Left ventricle myocardium inferior (tissue), 1 donor: Measurements from ENCODE around the gene MYH9. TPM values are rescaled to one million over a fixed set of nuclear protein-coding genes. Genes with fewer than 3 reads are reported as not detected.

Experiments used
- DNase-seq: peaks from one replicate; pipeline ENCODE4 v3.0.0-alpha.2; 2020
- H3K27ac ChIP-seq: fragments of 200-600 bp; replicated peaks from 2 replicates; pipeline ENCODE4 v1.8.0; 2021
- H3K27me3 ChIP-seq: fragments of 200-600 bp; 2 replicates; pipeline ENCODE4 v1.8.0; 2021; ENCODE audit warnings: low read depth
- H3K36me3 ChIP-seq: fragments of 200-600 bp; 2 replicates; pipeline ENCODE4 v1.8.0; 2021
- H3K4me1 ChIP-seq: fragments of 200-600 bp; 2 replicates; pipeline ENCODE4 v1.8.0; 2021
- H3K4me3 ChIP-seq: fragments of 200-600 bp; 2 replicates; pipeline ENCODE4 v1.8.0; 2021; ENCODE audit warnings: mild to moderate bottlenecking, moderate library complexity
- H3K9me3 ChIP-seq: fragments of 200-600 bp; replicated peaks from 2 replicates; pipeline ENCODE4 v1.8.0; 2021
- CTCF ChIP-seq: fragments of 200-600 bp; IDR thresholded peaks from 2 replicates; pipeline ENCODE4 v1.8.0; 2021; ENCODE audit warnings: antibody characterized with exemption, mild to moderate bottlenecking, borderline replicate concordance
- intact Hi-C: fragments of 100-400 bp; cut with micrococcal nuclease; formaldehyde crosslinking; loops from one replicate; pipeline ENCODE4 v1.11.0; 2022
- long read RNA-seq: library from polyadenylated mRNA; unstranded; transcript quantifications from one replicate; pipeline ENCODE4 v2.0.0, GENCODE V29; 2021
- total RNA-seq: library from RNA; stranded (reverse); fragmentation: NEBNext Ultra II Directional; extraction: Animal tissue kit (Norgen Biotek cat#: 25700); gene quantifications from one replicate; pipeline ENCODE4 v1.2.1, GENCODE V29; 2021
- donor health status: DM: no; HTN: yes; CAD: no; lungs with severe emphysema.

Gene MYH9
- 150 TPM for total RNA-seq
- long read RNA-seq, full-length matches to known transcripts = 33 of 184 reads
- long read RNA-seq, partial matches to known transcripts = 131 of 184 reads
- long read RNA-seq, other reads (novel, unspliced or antisense) = 20 of 184 reads

GRCh38 chr22:36387959-36388726, at the start of gene MYH9:
Gene MYH9, minus strand, starts transcription at chr22:36387967. Its CDS starts 38,731 bp downstream, at chr22:36349236.
- TF ChIP-seq CTCF = no peak
- peaks cover 66% of the 10 kb centered on the region for H3K4me1 ChIP-seq
- peak within 1 kb of the TSS; percentile 100 for H3K27ac ChIP-seq

GRCh38 chr22:36435516-36436415, 48.0 kb upstream of the MYH9 start:
- H3K27ac ChIP-seq = no peak overlapping the region
- peaks cover 11% of the 10 kb centered on the region for H3K4me1 ChIP-seq
- DNase-seq = no peak
- intact Hi-C loops = no loop called here
- no peak for TF ChIP-seq CTCF
- H3K9me3 ChIP-seq = no peaks in the 10 kb centered on the region
- H3K36me3 ChIP-seq = no peaks in the 10 kb centered on the region
- H3K27me3 ChIP-seq = no peaks in the 10 kb centered on the region
- H3K4me3 ChIP-seq = no peak overlapping the region

More at GRCh38 chr22:36387959-36388726, at the start of gene MYH9:
- Histone ChIP-seq H3K4me3 (peak within 1 kb of the TSS; percentile 92), H3K36me3 (peaks cover 6% of the 10 kb centered on the region), H3K27me3 (no peaks in the 10 kb centered on the region), H3K9me3 (no peaks in the 10 kb centered on the region)
- intact Hi-C loops = loop anchor here (10.0 kb wide), 1 partner anchor 53 kb away; no protein-coding TSS in a partner anchor
- DNase-seq = peak; percentile 100

GRCh38 chr22:36433318-36434231, 45.8 kb upstream of the MYH9 start:
- intact Hi-C loops = no loop called here
- Histone ChIP-seq H3K36me3 (no peaks in the 10 kb centered on the region), H3K9me3 (no peaks in the 10 kb centered on the region), H3K27ac (no peak overlapping the region), H3K27me3 (no peaks in the 10 kb centered on the region), H3K4me3 (no peak overlapping the region), H3K4me1 (no peaks in the 10 kb centered on the region)
- DNase-seq = no peak
- no peak for TF ChIP-seq CTCF

GRCh38 chr22:36432592-36433317, 45.0 kb upstream of the MYH9 start:
- TF ChIP-seq CTCF = no peak
- Histone ChIP-seq H3K4me1 (peaks cover under 1% of the 10 kb centered on the region), H3K4me3 (no peak overlapping the region), H3K27ac (no peak overlapping the region), H3K27me3 (no peaks in the 10 kb centered on the region), H3K9me3 (no peaks in the 10 kb centered on the region), H3K36me3 (no peaks in the 10 kb centered on the region)
- intact Hi-C loops = no loop called here
- DNase-seq = no peak
